ENCODE measurements around the gene ITSN1.
"Not testable (repeated sequence)": the region's sequence is repeated elsewhere in the genome, so short reads cannot be mapped to it uniquely, and the experiment has no call there.

Gene ITSN1

DNA sequence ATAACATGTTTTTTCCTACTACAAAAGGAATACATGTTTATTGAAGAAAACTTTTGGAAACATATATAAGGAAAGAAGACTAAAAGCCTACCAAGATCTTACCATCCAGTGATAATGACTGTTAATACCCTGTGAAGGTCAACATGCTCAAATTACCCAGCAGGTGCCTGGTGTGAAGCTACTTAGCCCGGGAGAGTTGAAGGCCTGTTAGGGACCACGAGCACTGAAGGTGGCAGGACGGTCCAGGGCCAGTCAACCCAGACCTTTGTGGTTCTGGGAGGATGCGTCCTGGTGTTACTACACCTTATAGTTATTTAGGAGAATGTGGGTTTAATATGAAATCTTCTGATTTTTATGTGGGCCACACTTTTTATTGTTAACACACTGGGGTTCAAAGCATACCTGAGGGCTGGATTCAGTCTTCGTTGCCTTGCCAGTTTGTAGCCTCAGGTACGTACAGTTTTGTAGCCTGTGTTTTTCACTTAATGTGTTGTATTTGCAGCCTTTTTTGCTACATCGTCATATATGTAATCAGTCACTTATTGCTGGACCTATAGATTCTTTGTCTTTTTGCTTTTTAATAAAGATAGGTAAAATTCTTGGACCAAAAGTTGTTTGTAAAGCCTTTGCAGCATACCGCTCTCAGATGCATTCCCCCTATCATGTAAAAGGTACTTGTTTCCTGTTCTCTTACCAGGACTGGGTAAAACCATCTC lies 9.8 kb downstream of the ITSN1 start:
- DNase-seq = no peak

DNA sequence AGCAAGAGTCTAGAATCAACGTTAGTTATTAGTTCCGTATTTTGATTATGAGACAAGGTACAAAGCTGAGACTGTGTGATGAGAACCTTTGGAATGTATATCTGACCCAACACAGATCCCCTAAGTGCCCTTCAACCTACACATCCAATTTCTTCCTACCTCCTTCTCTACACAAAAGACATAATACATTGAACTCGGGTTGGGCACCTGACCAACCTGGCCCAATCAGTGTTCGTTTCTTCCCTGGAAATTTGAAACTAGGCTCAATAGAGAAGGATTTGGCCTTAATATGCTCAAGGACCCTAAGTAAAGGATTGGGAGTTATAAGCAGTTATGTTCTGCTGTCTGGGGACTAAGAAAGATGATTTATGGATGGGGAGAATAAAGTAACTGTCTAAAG lies 12.1 kb downstream of the ITSN1 start:
- DNase-seq = no peak

DNA sequence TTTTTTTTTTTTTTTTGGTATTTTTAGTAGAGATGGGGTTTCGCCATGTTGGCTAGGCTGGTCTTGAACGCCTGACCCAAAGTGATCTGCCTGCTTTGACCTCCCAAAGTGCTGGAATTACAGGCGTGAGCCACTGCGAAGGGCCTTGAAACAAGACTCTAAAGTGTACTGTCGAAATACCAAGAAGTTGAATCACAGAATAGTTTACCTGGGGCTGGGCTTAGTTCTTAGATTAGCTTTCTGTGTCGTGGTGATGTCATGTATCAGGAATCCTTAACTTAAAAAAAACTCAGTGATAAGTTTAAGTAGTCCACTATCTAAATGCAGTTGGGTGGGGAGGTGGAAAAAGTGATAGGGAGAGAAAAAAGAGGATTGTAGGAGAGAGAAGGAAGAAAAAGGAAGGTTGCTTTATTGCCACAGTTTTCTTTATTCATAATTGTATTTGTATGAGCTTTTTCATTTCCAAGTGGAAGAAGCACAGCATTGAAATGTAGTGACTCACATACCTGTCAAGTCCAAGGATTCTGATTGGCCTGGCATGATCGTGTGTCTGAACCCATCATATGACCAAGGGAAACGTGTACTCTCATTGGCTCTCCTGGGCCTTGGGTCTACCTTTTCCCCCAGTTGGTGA lies 13.4 kb downstream of the ITSN1 start:
- DNase-seq = no peak

DNA sequence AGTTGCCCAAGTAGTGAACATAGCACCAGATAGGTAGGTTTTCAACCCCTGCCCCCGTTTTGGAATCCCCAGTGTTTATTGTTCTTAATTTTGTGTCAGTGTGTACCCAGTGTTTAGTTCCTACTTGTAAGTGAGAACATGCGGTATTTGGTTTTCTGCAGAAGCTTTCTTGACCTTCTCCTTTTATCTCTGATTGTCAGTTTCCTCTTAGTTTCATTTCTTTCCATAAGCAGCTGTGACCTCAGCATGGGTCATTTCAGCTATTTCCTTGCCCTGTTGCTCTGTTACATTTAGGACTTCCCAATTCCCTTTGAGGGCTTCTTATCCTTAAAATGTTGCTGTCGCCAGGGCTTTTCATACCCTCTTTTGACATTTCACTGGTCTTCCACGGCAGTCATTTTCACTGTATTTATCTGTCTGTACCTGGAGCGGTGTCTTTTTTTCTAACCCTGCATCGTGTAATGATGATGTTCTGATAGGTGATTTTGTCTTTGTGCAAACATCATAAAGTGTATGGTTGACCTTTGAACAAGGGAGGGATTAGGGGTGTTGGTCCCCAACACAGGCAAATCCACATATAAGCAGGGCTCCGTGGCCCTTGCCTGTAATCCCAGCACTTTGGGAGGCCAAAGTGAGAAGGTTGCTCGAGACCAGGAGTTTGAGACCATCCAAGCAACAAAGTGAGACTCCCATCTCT lies 15.0 kb downstream of the ITSN1 start:
- DNase-seq = no peak

DNA sequence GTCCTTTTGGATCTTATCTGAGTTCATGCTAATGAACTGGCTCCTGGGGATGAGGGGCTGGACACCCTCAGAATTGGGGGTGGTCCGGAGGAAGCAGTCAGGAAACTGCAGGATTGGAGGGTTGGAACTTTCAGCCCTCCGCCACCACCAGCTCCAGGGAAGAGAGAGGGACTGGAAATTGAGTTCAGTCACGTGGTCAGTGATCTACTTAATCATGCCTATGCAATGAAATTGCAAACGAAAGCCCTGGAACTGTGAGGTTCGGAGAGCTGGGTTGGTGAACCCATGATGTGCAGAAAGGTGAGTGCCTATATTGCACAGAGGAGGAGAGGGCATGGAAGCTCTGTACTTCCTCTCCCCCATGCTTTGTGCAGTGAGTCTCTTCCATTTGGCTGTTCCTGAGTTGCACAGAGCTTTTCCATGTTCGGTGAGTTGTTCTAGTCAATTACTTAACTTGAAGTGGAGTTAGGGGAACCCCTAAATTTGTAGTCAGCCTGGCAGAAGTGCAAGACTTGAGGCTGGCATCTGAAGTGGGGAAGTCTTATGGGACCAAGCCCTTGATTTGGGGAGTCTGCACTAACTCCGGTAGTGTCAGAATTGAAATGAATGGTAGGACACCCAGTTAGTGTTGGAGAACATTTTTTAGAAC lies 16.7 kb downstream of the ITSN1 start:
- no peak for DNase-seq

DNA sequence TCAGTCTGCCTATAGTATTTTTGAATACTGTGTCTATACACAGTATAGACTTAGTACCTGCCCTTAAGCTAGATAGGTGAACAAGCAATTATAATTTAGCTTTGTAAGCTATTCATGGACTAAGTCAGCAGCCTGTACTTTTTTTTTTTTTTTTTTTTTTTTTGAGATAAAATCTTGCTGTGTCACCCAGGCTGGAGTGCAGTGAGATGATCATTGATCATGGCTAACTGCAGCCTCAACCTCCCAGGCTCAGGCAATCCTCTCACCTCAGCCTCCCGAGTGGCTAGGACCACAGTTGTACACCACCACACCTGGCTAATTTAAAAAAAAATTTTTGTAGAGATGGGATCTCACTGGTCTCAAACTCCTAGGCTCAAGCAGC lies 17.3 kb downstream of the ITSN1 start:
- no peak for DNase-seq

DNA sequence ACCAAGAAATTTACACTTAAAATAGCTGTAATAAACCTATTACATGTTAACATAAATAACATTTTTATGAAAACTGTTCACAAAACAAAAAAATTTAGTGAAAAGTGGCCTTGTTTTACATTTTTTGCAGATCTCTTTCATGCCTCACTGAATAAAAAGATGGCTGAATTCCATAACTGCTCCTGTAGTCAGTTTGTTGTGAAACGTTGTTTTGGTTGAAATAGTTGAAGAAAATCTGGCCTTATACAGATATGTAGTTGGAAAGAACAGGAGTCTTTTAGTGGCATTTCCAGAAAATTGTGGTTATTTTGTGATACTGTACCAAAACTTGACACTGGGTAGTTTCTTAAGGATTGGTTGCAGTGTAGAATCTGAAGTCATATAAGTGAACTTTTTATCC lies 18.1 kb downstream of the ITSN1 start:
- DNase-seq = no peak

DNA sequence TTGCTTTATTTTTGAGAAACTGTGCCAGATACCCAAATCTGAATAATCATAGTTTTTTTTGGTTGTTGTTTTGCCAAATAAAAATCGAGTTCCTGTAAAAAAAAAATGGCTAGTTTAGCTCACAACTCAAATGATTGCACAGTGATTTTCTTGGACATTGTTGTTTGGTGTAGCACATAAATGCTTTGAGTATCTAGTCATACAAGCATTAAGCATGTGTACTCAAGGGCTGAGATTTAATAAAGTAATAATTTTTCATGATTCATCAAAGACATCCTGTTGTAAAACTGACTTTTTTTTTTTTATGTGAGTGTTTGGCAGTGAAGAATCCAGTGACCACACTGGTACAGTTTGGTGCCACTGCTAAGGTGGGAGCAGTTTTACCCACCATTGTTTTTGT lies 18.8 kb downstream of the ITSN1 start:
- no peak for DNase-seq

DNA sequence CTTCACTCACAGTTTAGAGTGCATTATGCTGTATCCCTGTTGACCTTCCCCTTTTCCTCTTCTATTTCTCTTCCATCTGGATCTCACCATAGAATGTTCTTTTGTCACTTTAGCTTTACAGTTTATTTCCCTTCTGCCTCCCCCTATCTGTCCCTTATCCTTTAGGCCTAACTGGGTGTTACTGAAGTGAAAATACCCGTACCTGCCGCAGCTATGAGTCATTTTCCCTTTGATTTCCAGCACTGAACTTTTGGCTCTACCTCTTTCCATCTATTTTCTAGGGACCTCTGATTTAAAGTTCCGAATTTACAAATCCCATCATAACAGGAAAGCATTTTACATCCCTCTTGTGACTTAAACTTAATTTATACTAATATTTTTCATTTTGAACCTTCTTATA lies 19.7 kb downstream of the ITSN1 start:
- DNase-seq = no peak

DNA sequence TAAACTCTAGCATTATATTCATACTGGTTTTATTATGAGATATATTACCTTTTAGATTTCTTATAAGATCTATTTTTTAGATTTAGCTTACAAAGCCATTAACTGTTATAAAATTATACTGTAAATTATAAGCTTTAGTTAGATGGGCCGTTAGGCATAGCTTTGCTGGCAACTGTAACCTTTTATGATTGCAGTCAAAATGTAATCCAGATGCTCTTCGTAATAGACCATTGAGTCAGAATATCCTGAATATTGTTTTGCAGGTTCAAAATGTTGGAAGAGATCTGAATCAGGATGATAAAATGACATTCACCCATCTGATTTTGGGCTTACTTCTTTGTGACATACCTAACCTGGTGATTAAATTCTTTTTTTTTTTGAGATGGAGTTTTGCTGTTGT lies 20.9 kb downstream of the ITSN1 start:
- no peak for DNase-seq

DNA sequence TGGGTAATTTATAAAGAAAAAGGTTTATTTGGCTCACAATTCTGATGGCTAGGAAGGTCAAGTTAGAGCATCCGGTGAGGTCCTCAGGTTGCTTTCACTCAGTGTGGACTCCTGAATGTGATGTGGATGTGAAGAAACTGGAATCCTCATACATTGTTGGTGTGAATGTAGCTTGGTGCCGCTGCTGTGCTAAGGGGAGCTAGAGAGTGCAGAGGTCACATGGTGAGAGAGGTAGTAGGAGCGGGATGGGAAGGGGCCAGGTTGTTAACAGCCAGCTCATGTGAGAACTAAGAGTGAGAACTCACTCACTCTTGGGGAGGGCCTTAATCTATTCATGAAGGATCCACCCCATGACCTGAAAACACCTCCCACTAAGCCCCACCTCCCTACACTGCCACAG lies 21.8 kb downstream of the ITSN1 start:
- no peak for DNase-seq

DNA sequence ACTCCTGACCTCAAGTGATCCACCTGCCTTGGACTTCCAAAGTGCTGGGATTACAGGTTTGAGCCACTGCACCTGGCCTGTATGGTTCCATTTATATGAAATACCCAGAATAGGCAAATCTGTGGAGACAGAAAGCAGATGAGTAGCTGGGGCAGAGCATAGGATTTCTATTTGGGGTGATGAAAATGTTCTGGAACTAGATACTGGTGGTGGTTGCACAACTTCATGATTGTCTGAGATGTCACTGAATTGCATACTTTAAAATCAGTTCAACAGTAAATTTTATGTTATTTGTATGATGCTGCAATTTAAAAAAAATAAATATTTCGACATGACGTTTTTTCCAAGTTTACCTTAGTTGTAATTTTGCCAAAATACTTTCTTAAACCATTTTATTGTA lies 23.9 kb downstream of the ITSN1 start:
- DNase-seq = no peak

DNA sequence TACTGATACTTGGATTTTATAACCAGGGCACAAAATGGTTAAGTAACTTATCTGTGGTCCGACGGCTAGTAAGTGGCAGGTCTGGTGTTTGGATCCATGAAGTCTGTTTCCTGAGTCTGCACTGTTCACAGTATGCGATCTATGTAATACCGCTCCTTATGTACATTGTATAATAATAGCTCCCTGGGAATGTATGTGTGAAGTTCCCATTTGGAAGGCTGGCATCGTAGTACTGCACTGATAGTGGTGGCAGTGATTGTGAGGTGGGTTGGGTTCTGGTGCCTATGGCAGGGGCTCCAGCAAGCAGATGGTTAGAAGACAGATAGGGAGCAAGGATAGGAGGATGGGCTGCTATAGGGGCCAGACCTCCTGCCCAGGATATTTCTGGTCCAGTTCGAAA lies 25.3 kb downstream of the ITSN1 start:
- DNase-seq = no peak

DNA sequence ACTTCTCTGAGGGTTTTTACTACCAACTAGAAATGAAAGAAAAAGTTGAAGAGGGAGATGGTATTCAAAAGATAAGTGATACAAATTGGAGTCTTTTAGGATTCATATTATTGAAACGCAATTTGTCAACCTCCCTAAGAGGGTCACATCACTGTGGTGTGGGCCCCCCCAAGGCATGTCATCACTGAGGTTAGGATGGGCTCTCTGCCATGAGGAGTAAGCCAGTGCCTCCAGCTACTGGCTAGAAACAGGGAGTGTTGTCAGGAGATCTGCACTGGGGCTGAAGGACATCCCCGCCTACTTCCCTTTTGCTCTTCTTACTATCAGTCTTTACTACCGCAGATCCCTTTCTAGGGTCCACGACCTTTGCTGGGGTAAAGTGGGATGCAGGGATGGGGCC lies 25.9 kb downstream of the ITSN1 start:
- no peak for DNase-seq

DNA sequence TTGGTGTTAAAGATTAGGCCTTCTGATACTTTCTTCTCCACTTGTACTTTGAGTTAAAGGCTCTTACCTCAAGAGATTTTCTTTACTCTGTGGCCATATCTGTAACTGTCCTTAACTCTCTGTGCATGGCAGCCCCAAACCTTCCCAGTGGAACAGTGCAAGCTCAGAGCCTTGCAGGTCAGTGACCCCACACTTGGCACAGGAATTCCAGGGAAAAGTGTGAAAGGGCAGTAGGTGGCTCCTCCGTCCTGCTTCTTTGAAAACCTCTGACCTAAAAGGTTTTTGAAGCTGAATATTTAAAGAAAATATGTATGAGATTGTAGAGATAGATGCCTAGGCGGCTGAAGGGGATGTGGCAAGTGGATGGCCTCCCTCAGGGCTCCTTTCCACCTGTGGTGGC lies 26.3 kb downstream of the ITSN1 start:
- no peak for DNase-seq

DNA sequence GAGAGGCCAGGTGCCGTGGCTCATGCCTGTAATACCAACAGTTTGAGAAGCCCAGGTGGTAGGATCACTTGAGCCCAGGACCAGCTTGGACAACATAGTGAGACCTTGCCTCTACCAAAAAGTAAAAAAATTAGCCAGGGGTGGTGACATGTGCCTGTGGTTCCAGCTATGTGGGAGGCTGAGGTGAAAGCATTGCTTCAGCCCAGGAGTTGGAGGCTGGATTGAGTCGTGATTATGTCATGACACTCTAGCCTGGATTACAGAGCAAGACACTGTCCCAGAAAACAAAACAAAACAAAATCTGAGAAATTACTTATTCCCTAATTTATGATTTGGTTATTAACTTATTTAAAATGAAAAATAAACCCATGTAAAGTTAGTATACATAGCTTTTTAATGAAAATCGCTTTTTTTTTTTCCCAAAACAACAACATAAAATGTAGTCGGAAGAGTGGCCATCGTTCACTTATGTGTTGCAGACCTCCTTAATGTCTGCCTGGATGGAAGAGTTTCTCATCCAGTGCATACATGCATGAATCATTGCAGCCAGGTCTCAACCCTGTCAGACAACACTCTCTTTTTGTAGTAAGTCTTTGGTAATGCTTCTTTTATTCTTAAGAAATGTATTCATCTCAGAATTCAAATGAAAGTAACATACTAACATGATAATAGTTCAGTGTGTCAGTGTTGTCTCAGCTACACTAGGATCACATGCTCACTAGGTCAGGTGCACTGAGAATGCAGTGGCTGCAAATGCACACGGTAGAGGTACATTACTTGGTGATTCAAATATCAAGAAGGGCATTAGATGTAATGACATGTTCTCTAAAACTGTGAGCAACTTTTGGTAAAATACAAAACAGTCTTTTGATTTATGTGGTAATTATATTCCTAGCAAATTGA lies 28.0 kb downstream of the ITSN1 start:
- no peak for DNase-seq

DNA sequence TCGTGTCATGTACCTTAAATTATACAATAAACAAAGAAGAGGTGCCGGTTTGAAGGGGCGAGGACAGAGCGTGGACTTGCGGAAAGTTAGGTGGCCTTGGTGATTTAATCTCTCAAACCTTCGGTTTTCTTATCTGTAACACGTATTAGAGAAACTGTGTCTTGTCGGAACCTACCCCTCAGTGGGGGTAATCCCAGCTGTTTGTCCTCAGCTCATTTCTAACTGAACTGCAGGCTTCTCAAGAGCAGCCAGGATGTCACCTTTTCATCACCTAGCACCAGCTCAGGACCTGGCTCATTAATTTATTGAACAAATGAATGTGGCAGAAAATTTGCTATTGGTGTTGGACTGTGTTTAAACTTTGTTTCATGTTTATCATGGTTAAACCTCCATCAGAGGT lies 31.2 kb downstream of the ITSN1 start:
- no peak for DNase-seq

DNA sequence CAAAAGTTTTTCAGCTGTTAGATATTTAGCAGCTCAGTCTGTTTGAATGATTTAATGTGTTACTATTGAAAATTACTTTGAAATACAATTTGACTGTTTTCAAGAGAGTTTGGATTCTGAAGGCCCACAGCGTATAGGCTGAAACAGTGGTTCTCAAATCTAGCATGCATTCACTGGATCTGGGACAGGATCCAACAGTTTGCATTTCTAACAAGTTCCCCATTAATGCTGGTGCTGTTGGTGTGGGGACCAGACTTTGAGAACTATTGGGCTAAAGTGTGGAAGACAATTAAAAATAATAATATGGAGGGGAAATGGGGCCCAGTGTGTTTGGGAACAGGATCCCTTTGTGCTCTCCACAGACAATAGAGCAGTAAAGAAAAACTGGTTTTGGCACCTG lies 31.9 kb downstream of the ITSN1 start:
- DNase-seq = no peak

DNA sequence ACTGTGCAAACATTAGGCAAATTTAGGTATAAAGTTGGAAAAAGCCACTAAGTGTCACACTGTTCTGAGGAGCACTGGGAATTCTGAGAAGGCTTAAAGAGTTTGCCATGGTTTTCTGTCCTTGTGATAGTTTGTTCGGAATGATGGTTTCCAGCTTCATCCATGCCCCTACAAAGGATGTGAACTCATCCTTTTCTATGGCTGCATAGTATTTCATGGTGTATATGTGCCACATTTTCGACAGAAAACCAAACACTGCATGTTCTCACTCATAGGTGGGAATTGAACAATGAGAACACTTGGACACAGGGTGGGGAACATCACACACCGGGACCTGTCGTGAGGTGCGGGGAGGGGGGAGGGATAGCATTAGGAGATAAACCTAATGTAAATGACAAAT lies 34.4 kb downstream of the ITSN1 start:
- DNase-seq = not testable (repeated sequence)

DNA sequence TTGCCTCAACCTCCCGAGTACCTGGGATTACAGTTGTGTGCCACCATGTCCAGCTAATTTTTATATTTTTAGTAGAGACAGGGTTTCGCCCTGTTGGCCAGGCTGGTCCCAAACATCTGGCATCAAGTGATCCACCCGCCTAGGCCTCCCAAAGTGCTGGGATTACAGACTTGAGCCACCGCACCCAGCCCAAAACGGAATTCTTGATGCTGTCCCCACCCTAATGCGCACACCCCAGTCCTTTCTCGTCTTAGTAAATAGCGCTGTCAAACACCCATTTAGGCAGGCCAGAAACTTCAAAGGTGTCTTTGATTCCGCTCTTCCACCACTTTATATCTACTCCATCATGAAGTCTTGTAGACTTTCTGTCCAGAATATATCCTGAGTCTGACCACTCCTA lies 35.1 kb downstream of the ITSN1 start:
- no peak for DNase-seq

DNA sequence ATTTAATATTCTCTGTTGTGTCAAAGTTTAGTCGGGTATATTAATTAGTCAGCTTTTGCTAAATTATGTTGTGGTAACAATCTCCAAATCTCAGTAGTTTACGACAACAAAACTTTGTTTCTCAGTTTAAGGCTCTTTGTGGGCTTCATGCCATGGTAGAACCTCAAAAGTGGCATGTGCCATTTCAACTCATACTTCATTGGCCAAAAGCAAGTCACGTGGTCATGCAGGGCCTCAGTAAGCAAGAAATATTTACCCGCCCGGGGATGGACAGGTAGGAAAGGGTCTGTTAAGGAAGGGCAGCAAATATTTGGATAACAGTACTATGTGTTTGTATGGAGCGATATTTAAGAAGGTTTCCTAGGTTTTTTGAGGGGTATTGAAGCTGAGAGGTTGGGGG lies 38.6 kb downstream of the ITSN1 start:
- no peak for DNase-seq

DNA sequence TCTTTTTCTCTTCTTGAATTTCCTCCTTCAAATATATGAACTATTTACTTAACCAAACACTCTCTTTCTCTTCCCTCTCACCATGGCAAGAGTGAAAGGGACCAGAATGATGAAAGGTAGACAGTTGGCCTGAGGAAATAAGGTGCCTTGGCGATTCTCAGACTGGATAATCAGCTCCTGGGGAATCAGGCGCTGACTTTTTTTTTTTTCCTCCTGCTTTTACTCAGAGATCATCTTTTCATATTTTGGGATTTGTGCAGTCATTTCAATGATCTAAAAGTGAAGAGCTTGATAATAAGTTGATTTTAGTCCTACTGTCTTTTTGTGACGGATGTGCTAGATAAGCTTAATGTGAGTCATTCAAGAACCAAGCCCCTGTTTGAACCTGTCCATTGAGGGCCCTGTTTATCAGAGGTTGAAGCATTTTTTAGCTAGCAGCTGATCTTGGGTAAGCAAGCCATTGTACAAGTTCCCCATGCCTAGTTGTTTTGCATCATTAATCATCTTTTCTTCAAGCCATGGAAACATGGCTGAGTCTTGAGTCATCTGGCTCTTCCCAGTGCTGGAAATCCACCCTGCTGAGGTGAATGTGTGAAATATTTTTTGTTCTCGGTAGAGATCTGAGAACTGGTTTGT lies 40.8 kb downstream of the ITSN1 start:
- no peak for DNase-seq

Data from activated CD4-positive, alpha-beta T cell treated with anti-CD3 and anti-CD28 coated beads, Interleukin-2, amount 50 U/mL, for 1 hour (primary cell).